NOMO-1 treated with DMSO at 0.1 percent for 48 hours (cell line): ENCODE results near the gene ZNF814.
"Not testable (repeated sequence)": the region's sequence is repeated elsewhere in the genome, so short reads cannot be mapped to it uniquely, and the experiment has no call there.

Experiments
- DNase-seq: peaks from one replicate; lab custom pipeline; 2025; ENCODE audit not compliant: unreplicated experiment; lab: John Stamatoyannopoulos, UW

The ZNF814 gene

DNA sequence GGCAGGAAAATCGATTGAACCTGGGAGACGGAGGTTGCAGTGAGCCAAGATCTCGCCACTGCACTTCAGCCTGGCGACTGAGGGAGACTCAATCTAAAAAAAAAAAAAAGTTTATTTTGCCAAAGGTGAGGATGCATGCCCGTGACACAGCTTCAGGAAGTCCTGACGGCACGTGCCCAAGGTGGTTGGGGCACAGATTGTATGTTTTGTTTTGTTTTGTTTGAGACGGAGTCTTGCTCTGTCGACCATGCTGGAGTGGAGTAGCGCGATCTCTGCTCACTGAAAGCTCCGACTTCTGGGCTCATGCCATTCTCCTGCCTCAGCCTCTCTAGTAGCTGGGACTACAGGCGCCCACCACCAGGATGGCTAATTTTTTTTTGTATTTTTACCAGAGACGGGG lies 70.9 kb downstream of the ZNF814 start:
- no peak for DNase-seq

DNA sequence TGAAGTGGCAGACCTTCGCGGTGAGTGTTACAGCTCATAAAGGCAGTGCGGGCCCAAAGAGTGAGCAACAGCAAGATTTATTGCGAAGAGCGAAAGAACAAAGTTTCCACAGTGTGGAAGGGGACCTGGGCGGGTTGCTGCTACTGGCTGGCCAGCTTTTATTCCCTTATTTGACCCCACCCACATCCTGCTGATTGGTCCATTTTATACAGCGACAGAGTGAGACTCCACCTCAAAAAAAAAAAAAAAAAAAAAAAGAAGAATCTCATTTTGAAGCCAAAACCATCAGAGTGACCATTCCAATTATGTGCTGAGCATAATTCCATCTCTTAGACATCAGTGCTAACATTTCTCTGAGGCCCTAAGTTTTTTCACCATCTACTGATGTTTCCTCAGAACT lies 72.2 kb downstream of the ZNF814 start:
- DNase-seq: no peak

DNA sequence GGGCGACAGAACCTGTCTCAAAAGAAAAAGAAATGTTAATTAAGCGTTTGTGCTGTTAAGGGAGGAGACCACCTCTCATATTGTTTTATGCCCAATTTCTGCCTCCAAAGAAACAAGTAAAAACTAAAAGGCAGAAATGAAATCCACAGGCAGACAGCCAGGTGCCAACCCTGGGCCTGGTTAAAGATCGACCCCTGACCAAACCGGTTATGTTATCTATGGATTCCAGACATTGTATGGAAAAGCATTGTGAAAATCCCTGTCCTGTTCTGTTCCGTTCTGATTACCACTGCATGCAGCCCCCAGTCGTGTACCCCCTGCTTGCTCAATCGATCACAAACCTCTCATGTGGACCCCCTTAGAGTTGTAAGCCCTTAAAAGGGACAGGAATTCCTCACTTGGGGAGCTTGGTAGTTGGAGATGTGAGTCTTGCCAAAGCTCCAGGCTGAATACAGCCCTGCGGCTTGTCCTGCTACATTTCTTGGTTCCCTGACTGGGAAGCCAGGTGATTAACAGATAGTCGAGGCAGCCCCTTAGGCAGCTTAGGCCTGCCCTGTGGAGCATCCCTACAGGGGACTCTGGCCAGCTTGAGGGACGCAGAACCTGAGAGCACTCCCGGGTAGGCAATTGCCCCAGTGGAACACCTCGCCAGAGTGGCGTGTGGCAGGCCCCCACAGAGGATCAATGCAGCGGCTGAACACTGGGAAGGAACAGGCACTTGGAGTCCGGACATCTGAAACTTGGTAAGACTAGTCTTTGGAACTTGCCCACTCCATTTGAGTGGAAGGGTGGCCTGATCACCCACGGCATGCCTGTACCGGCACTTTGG lies 73.4 kb downstream of the ZNF814 start:
- no peak for DNase-seq

DNA sequence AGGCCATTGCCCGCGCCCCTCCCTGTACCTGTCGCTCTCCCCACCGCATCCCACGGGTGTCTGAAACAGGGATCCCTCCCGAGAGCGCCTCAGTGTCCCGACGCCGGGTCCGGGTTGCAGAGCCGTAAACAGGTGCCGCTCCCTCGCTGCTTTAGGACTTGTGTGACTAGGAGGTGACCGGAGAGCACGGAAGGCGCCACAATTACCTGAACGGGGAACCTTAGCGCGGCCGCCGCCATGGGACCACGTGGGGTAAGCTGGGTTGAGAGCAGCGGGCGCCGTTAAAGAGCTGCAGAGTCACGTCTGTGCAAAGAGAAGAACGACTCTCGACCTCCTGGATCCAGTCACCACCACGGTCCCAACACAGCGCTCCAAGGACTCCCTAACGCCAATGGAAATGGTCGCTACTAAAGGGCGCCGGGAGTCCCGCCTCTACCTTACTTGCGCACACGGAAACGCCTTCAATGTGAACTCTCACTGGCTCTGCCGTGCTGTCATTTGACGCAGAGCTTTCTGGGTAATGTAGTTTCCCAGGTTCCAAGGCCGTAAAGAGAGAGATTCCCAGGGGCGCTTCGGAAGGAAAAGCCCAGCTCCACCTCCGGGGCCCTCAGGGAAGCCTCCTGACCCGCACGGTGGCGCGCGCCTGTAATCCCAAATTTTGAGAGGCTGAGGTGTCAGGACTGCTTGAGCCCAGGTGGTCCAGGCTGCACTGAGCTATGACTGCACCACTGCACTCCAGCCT lies 74.2 kb downstream of the ZNF814 start, which contains the start of gene ZNF552:
Gene ZNF552, minus strand, starts transcription at position 409 of the 742 bp plus-strand sequence. Its CDS starts 170 bp downstream, at position 239.
- peak; percentile 81 for DNase-seq

- no peak for DNase-seq
These were observed 74.8 kb downstream of the ZNF814 start for GRCh38 chr19:57813919-57814504.

DNA sequence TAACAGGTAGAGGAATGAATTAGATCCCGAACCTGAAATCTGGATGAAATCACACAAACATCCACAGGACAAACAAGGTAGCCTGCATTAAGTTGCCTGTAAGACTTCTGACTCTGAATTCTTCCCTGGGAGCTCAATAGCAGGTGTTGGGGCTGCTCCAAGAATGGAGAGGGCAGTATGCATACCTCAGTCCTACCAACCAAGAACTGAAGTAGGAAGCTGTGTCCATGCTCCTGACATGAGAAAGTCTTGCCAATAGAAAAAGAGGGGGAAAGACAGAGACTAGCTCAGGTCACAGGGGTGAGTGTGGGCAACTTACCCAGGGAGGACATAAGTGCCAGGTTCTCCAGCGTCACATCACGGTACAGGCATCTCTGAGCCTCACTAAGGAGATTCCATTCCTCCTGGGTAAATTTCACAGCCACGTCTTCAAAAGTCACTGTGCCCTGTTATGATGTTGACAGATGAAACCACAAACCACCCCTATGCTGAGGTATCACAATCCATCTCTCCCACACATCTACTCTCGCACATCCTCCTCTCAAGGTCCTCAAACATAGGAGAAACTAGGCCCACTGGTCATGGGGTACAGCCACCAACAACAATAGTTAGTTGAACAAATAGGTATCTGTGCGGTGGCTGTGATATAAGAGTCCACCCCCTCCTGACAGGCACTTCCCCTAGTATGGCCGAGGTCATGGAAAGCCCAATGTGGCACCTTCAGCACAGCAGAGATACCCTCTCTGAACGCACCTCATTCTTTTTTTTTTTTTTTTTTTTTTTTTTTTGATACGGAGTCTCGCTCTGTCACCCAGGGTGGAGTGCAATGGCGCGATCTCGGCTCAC lies 75.6 kb downstream of the ZNF814 start:
- DNase-seq: not testable (repeated sequence)

DNA sequence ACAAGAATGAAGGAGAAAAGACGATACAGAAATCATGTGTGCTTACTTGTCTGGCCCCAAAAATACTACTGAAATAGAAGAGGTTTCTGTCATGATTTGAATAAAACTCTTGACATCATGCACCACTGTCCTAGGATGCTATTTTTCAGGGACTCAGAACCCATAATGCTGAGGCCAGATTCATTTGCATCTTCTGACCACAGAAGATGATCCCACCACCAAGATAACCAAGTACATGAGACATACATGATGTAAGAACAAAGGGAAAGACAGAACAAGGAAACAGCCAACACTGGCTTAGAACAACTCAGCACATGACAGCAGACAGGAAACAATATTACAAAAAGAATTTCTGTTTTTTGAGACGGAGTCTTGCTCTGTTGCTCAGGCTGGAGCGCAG lies 76.6 kb downstream of the ZNF814 start:
- no peak for DNase-seq

- not testable (repeated sequence) for DNase-seq
These were observed 78.2 kb downstream of the ZNF814 start for GRCh38 chr19:57810410-57811295.

- DNase-seq: no peak
These were observed 81.3 kb downstream of the ZNF814 start for GRCh38 chr19:57807541-57807940.

DNA sequence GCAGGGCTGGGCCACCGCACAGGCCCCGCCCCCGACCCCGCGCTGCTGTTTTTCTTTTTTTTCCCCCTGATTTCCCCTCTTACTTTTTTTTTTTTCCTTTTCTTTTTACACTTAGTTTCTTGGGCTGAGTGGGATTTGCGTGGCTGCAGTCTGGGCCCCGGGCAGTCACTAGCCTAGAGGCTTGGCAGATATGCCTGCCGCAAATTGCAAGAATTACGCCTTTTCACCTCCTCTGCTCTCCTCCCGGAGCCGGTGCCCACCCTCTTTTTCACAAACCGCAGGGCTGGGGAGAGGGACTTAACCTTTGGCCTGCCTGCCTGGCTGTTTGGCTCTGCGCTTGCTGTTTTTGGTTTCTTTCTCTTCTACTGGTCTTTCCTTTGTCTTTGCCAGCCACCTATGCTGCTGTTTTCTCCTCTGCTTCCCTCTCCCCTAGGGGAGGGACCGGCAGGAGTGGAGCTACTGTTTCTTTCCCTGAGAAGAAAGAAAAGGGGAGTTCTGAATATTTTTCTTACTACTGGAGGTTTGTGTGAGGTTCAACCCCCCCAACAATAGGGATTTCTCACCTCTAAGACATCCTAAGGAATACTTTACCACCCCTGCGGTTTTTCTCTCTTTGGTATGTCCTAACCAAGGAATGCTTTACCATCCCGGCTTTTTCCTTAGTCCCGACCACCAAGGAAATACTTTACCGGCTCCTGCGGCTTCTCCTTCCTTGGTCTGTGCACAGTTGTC lies 85.1 kb downstream of the ZNF814 start:
- DNase-seq: no peak

GRCh38 chr19:57803265-57803593 lies 85.6 kb downstream of the ZNF814 start:
- DNase-seq: no peak

GRCh38 chr19:57802269-57802668 lies 86.6 kb downstream of the ZNF814 start:
- DNase-seq: no peak

DNA sequence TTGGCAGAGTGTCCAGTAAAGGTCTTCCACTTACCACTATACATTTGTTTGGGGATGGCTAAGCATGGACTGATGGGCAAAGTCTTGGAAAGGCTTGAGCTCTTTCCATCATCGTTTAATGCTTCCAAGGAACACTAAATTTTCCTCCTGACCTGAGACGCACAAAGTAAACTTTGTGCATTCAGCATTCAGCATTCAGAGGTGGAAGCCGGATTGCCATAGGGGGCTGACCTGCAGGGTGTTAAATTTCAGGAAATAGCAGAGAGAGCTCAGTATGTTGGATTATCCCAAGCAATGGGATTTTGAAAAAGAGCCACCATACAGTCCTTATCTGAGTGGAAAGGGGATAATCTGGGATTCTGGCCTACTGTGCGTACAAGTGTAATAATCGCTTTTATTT lies 88.1 kb downstream of the ZNF814 start:
- DNase-seq: no peak
